NCI-H2029 treated with DMSO at 0.1 percent for 48 hours (cell line): ENCODE measurements around the gene NAT14.
"Not testable (repeated sequence)": the region's sequence is repeated elsewhere in the genome, so short reads cannot be mapped to it uniquely, and the experiment has no call there.

Experiments
- DNase-seq: peaks from one replicate; lab custom pipeline; 2025; lab: John Stamatoyannopoulos, UW

NAT14 gene

DNA sequence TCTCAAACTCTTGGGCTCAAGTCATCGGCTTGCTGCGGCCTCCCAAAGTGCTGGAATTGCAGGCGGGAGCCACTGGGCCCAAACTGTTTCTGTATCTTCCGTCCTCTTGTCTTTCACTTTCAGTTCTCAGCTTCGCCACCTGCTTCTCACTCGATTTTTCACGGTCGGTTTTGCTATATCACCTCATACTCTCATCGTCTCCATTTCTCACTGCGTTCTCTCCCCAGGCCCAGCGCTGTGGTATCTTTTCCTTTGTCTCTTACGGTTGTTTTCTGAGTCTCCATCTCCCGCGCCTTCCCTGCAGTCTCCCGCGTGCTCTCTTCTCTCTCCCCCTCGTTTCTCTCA is 18.1 kb downstream of the NAT14 start:
- no peak for DNase-seq

- peak; percentile 75 for DNase-seq
Measured at GRCh38 chr19:55503502-55504251, 18.7 kb downstream of the NAT14 start.

GRCh38 chr19:55504252-55504603 is 19.2 kb downstream of the NAT14 start:
- DNase-seq = no peak

- DNase-seq = no peak
Measured at GRCh38 chr19:55504981-55505380, 20.0 kb downstream of the NAT14 start.

DNA sequence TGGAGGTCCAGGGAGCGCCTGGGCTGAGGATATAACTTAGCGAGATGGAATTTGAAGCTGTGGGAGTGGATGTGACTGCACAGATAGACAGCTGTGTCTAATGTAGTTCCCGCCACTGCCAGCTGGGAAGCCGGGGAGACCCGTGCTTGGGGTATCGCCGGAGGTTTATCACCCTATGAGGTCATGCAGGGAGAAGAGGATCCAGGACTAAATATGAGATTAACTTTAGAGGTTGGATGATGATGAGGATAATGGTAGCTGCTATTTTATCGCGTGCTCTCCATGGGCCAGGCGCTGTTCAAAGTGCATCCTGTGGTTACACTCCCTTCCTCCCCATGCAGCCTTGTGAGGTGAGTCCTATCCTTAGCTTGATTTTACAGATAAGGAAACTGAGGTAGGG is 23.1 kb downstream of the NAT14 start:
- no peak for DNase-seq

DNA sequence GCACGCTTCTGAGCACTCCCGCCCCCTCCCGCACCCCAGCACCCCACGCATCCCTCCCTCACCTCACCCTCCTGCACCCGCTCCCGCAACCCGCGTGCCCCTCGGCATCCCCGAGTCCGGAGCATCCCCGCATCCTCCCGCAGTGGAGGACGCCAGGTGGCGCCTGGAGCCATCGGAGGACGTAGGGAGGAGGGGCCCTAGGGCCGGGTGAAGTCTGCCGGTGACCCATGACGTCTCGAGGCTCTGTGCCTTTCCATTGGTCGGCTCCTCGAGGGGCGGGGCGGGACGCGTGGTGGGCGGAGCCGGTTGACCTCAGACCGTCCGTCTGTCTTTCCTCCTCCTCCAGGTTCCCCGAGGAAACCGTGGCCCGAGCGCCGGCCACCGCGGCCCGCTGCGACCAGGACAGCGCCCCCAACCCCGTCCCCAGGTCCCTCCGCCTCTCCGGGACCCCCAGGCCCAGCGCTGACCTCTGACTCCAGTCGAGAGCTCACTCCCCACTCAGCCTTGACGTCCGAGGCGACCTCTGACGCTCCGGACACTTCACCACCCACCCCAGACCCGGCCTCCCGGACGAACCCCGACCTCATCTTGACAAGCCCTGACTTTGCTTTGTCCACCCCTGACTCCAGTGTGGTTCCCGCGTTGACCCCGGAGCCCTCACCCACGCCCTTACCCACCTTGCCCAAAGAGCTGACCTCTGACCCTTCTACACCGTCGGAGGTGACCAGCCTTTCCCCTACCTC is 32.1 kb downstream of the NAT14 start:
- peak; percentile 71 for DNase-seq

GRCh38 chr19:55519451-55520311 is 34.7 kb downstream of the NAT14 start:
- no peak for DNase-seq

- no peak for DNase-seq
Measured at GRCh38 chr19:55520691-55521292, 35.8 kb downstream of the NAT14 start.

GRCh38 chr19:55525289-55526101 is 40.5 kb downstream of the NAT14 start:
- no peak for DNase-seq

- DNase-seq = peak; percentile 81
Measured at GRCh38 chr19:55526216-55527196, 41.5 kb downstream of the NAT14 start.

GRCh38 chr19:55527197-55528029 is 42.4 kb downstream of the NAT14 start:
- no peak for DNase-seq

DNA sequence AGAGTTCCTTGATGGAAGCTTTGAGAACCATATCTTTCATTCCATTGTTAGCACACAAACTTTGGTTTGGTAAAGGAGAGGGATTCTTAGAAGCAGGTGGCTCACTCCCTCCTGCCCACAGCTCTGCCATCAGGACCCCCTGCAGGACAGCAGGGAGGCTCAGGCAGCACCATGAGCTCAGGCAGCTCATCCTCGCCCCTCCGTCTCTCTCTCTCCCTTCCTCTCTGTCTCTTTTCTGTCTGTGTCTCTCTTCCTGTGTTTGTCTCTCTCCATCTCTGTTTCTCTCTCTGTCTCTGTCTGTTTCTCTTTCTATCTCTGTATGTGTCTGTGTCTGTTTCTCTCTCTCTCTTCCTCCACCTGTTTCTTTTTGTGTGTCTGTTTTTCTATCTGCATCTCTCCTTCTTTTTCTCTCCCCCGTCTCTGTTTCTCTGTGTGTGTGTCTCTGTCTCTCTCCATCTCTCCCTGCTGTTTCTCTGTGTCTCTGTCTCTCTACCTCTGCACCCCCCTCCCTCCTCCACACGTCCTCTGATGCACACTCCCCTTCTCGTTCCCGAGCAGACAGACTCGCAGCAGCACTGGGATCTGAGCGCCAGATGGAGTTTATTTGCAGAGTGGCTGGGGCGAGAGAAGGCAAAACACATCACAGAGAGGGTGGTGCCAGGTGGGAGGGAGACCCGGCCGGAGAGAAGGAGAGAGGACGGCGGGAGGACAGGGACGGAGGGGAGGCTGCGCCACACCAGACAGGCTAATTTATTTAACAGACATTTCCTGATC is 43.2 kb downstream of the NAT14 start:
- DNase-seq = no peak

GRCh38 chr19:55529636-55530234 is 44.7 kb downstream of the NAT14 start:
- no peak for DNase-seq

DNA sequence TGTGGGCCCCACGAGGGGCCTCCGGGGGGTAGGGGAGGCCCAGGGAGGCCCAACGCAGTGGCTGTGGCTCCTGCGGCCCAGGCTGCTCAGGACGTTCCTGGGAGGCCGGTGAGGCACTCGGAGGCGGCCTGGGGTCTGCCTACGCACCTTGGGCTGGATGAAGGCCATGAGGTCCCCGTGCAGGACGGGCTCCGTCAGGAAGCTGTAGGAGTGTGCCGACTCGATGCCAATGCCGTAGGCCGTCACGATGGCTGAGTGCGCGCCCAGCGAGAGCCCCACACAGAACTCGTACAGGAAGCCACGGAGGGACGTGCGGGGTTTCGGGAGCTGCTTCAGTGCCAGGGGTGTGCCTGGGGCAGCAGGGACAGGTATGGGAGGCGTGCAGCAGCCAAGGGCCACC is 46.0 kb downstream of the NAT14 start:
- no peak for DNase-seq

DNA sequence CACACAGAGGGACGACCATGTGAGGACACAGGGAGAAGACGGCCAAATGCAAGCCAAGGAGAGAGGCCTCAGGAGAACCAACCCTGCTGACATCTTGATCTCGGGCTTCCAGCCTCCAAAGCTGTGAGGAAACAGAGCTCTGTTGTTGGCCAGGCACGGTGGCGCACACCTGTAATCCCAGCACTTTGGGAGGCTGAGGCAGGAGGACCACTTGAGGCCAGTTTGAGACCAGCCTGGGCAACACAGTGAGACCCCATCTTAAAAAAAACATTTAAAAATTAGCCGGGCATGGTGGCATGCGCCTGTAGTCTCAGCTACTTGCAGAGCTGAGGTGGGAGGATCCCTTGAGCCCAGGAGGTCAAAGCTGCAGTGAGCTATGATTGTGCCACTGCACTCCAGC is 49.3 kb downstream of the NAT14 start:
- DNase-seq = not testable (repeated sequence)

GRCh38 chr19:55535173-55535964 is 50.4 kb downstream of the NAT14 start:
- no peak for DNase-seq

DNA sequence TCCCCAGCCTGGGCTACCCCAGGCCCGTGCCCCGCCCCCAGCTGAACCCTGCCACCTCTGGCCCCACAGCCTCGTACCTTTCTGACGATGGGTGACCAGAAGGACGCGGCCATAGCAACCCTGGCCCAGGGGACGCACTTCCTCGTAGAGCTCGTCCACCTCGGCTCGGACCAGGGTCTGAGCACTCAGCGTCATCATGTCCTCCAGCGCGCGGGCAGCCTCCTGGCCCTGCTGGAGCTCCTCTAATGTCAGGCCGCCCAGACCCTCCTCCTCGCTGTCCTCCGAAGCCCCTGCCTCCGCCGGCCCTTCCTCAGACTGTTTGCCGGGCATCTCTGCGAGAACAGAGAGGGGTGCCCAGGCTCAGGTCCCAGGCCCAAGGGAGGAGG is 51.0 kb downstream of the NAT14 start:
- no peak for DNase-seq
